ENCODE data around the gene PTPN4. TPM values are rescaled to one million over a fixed set of nuclear protein-coding genes. Genes with fewer than 3 reads are reported as not detected.

PTPN4 gene
- polyA plus RNA-seq, 1 donor from 2014 or later = 22.0 TPM

DNA sequence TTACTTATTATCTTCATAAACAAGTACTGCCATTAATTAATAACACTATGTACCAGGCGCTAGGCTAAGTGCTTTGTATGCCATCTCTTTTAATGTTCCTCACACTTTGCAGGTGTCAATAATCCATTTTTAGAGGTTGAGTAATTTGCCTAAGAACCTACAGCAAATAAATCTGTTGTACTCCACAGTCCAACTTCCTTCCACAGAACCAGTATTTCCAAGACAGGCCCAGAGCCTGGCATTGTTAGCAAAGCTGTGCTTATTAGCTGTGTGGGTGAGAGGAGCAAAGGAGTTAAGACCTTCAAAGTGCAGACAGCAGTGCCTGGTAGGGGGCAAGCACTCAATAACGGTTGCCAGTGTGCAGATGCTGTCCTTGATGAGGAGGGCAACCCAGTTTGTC, 14.2 kb upstream of the PTPN4 start:
- Histone ChIP-seq H3K9me3 (ENCODE audit: low read length) (no peaks in the 10 kb centered on the region), H3K79me2 (replicated peaks; ENCODE audit: insufficient read depth, low read length) (no peaks in the 10 kb centered on the region)
- TF ChIP-seq TAF1 (IDR thresholded peaks at IDR 0.05; ENCODE audit: low read depth) (no peak), EZH2 (IDR thresholded peaks at IDR 0.05; ENCODE audit: borderline replicate concordance, insufficient read depth, low read length, poor library complexity, severe bottlenecking) (no peak), REST (IDR thresholded peaks at IDR 0.05; ENCODE audit: borderline replicate concordance) (no peak), SMC3 (conservative IDR thresholded peaks at IDR 0.05; ENCODE audit: poor library complexity) (no peak), MXI1 (conservative IDR thresholded peaks at IDR 0.05; ENCODE audit: poor library complexity, severe bottlenecking) (no peak), RAD21 (conservative IDR thresholded peaks at IDR 0.05) (no peak), EP300 (conservative IDR thresholded peaks at IDR 0.05; ENCODE audit: poor library complexity, severe bottlenecking) (no peak), POLR2AphosphoS5 (IDR thresholded peaks at IDR 0.05) (no peak), CTCF (IDR thresholded peaks at IDR 0.05; ENCODE audit: poor library complexity, severe bottlenecking) (no peak)

GRCh38 chr2:119746836-119747686, 12.7 kb upstream of the PTPN4 start:
- Histone ChIP-seq H3K4me2 (ENCODE audit: low read length) (no peak overlapping the region), H3K27ac (ENCODE audit: low read length) (no peak overlapping the region)
- TF ChIP-seq EP300 (conservative IDR thresholded peaks at IDR 0.05; ENCODE audit: poor library complexity, severe bottlenecking) (no peak), EZH2 (IDR thresholded peaks at IDR 0.05; ENCODE audit: borderline replicate concordance, insufficient read depth, low read length, poor library complexity, severe bottlenecking) (no peak), RAD21 (conservative IDR thresholded peaks at IDR 0.05) (no peak)

More for the DNA sequence above, 14.2 kb upstream of the PTPN4 start:
- H3K27ac ChIP-seq (ENCODE audit: low read length) = no peak overlapping the region
- H3K9me2 ChIP-seq (ENCODE audit: insufficient read depth, low read length) = no peaks in the 10 kb centered on the region
- H2AFZ ChIP-seq (ENCODE audit: low read depth, low read length) = no peak overlapping the region
- no peaks in the 10 kb centered on the region for H3F3A ChIP-seq (ENCODE audit: insufficient read depth, low read length, poor library complexity, severe bottlenecking)
- H3K27me3 ChIP-seq (ENCODE audit: insufficient read depth, low read depth, low read length) = no peaks in the 10 kb centered on the region
- H4K20me1 ChIP-seq (ENCODE audit: insufficient read depth) = no peaks in the 10 kb centered on the region
- no peak overlapping the region for H3K4me2 ChIP-seq (ENCODE audit: low read length)
- H3K36me3 ChIP-seq (ENCODE audit: insufficient read depth, low read length) = no peaks in the 10 kb centered on the region
- H3K9ac ChIP-seq (ENCODE audit: low read length) = no peak overlapping the region
- H3K4me3 ChIP-seq (ENCODE audit: low read length) = no peak overlapping the region

More at GRCh38 chr2:119746836-119747686, 12.7 kb upstream of the PTPN4 start:
- no peaks in the 10 kb centered on the region for H4K20me1 ChIP-seq (ENCODE audit: insufficient read depth)
- H3F3A ChIP-seq (ENCODE audit: insufficient read depth, low read length, poor library complexity, severe bottlenecking) = no peaks in the 10 kb centered on the region
- no peaks in the 10 kb centered on the region for H3K79me2 ChIP-seq (replicated peaks; ENCODE audit: insufficient read depth, low read length)
- no peaks in the 10 kb centered on the region for H3K9me3 ChIP-seq (ENCODE audit: low read length)
- H3K9me2 ChIP-seq (ENCODE audit: insufficient read depth, low read length) = no peaks in the 10 kb centered on the region
- H3K27me3 ChIP-seq (ENCODE audit: insufficient read depth, low read depth, low read length) = no peaks in the 10 kb centered on the region
- no peak overlapping the region for H3K9ac ChIP-seq (ENCODE audit: low read length)
- no peak overlapping the region for H2AFZ ChIP-seq (ENCODE audit: low read depth, low read length)
- no peaks in the 10 kb centered on the region for H3K36me3 ChIP-seq (ENCODE audit: insufficient read depth, low read length)
- no peak overlapping the region for H3K4me3 ChIP-seq (ENCODE audit: low read length)

Data from neural cell (in vitro differentiated cells).